ENCODE data around the gene DCTN1.

The DCTN1 gene

DNA sequence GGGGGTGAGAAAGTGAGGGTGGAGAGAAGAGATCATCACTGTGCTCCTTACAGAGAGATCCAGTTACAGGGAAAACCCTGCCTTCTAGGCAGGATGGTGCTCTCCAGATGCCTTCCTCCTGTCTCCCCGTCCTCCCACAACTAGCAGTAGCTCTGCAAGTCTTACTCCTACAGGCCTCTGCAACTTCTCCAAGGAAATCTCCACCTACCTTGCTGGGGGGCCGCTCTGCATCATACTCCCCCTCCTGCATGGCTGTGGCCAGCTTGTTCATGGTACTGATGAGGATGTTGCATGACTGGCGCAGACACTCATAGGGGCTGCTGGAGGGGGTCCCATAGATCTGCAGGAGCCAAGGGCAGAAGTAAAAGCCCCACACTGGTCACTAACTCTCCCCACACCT, 14.1 kb downstream of the DCTN1 start:
- no peak for DNase-seq (ENCODE audit: low read depth, low spot score)
- TF ChIP-seq, protein P1, sequence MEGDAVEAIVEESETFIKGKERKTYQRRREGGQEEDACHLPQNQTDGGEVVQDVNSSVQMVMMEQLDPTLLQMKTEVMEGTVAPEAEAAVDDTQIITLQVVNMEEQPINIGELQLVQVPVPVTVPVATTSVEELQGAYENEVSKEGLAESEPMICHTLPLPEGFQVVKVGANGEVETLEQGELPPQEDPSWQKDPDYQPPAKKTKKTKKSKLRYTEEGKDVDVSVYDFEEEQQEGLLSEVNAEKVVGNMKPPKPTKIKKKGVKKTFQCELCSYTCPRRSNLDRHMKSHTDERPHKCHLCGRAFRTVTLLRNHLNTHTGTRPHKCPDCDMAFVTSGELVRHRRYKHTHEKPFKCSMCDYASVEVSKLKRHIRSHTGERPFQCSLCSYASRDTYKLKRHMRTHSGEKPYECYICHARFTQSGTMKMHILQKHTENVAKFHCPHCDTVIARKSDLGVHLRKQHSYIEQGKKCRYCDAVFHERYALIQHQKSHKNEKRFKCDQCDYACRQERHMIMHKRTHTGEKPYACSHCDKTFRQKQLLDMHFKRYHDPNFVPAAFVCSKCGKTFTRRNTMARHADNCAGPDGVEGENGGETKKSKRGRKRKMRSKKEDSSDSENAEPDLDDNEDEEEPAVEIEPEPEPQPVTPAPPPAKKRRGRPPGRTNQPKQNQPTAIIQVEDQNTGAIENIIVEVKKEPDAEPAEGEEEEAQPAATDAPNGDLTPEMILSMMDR (IDR thresholded peaks at IDR 0.05; ENCODE audit: insufficient read depth, low read length, missing control alignments), result no peak
- no peak overlapping the region for H3K4me3 ChIP-seq (ENCODE audit: low read depth, low read length)
- ChIA-PET POLR2A (no interaction called here), CTCF (interaction anchor here (0.9 kb wide), 1 partner anchor 31 kb away, joined by 6 read pairs; no protein-coding TSS in a partner anchor)

DNA sequence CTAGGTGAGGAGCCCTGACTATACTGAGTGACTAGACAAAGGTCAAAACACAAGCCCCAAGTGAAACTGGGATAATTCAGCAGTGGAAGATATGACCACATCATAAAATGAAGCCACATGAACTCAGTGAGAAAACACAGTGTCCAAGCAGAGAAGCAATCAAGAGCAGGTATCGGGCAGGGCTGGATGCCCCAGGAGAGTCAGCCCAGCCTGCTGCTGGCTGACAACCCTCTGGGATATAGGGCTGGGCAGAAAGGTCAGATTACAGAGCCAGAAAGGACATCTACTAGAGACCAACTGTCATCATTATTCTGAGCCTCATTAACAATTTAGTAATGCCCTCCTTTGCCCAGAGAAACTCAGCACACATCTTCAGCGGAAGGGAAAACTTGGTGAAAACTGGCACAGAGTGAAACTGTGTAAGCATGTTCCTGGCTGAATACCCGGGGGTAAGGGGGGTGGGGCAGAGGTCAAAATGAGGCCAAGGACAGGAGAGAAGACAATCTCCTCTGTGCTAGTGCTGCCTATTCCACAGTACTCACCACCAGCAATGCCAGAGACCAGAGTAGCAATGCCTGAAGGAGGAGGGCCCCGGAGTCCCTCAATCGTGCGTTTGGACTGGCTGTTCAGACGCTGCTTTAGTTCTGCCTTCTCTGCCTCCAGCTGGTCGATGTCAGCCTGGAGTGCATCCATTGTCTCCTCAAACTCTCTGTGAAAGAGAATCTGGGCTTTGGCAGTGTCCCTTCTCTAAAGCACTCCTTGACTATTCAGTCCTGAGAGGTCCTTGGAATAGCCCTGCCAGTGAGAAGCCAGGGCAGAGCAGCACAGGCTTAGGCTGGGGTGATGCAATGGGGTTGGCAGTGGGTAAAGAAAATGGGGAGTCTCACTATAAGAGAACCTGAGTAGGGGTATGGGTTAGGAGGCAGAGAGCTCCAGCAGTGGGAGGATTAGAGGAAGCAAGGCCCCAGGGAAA, 15.3 kb downstream of the DCTN1 start:
- POLR2A ChIA-PET, result no interaction called here
- CTCF ChIA-PET, result interaction anchor here (0.9 to 1.9 kb wide), 2 partner anchors 29 kb away, joined by 6 to 10 read pairs; no protein-coding TSS in a partner anchor
- TF ChIP-seq, protein P1 (IDR thresholded peaks at IDR 0.05; ENCODE audit: insufficient read depth, low read length, missing control alignments), result no peak
- DNase-seq (ENCODE audit: low read depth, low spot score), result no peak
- H3K4me3 ChIP-seq (ENCODE audit: low read depth, low read length), result no peak overlapping the region

DNA sequence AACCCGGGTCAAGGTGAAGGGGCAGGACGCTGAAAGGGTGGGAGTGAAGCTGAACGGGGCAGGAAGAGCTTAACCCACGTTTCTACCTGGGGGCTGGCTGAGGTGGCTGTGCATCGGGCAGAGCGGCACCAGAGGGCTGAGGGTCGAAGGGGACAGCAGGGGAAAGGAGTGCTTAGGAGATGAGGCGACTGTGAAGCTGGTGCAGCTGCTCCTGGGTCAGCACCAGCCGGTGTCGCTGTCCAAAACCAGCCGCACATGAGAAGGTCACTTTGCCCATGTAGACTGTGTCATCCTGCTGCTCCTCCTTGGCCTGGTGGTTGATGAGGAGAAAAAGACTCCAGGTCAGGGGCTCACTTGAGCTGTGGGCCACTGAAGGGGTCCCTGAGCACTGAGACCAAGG, 18.8 kb downstream of the DCTN1 start:
- CTCF ChIA-PET, result interaction anchor here (1.2 to 21.9 kb wide), 4 partner anchors 8 to 31 kb away, joined by 3 to 205 read pairs (median 4); no protein-coding TSS in a partner anchor

DNA sequence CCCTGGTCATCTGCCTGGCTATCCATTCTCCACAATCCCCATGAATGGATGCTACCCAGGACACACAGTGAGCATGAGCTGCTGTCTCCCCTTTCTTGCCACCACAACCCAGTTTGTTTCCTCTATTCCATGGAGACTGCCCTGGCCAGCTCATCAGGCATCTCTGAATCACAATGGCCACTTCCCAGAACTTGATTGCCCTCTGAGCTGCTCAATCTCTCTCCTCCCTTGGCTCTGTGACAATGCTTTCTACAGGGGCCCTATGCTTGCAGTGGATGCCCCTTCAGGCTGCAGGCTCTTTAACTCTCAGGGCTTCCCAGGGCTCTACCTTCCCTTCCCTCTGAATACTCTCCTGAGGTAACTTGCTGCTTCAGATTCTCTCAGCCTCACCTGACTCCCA, 22.5 kb downstream of the DCTN1 start:
- ChIA-PET POLR2A (interaction anchor here (1.3 kb wide), 1 partner anchor 23 kb away, joined by 5 read pairs; the partner anchor contains the start of gene DCTN1), CTCF (interaction anchor here (0.7 to 21.9 kb wide), 4 partner anchors 9 to 23 kb away, joined by 3 to 205 read pairs (median 4); no protein-coding TSS in a partner anchor)
- H3K4me3 ChIP-seq (ENCODE audit: low read depth, low read length), result no peak overlapping the region
- no peak for DNase-seq (ENCODE audit: low read depth, low spot score)
- TF ChIP-seq, protein P1 (IDR thresholded peaks at IDR 0.05; ENCODE audit: insufficient read depth, low read length, missing control alignments), result no peak

More for the DNA sequence above, 18.8 kb downstream of the DCTN1 start:
- H3K4me3 ChIP-seq (ENCODE audit: low read depth, low read length), result no peak overlapping the region
- DNase-seq (ENCODE audit: low read depth, low spot score), result no peak
- POLR2A ChIA-PET, result interaction anchor here (0.5 kb wide), 1 partner anchor 105 kb away, joined by 3 read pairs; no protein-coding TSS in a partner anchor
- TF ChIP-seq, protein P1 (IDR thresholded peaks at IDR 0.05; ENCODE audit: insufficient read depth, low read length, missing control alignments), result no peak

DNA sequence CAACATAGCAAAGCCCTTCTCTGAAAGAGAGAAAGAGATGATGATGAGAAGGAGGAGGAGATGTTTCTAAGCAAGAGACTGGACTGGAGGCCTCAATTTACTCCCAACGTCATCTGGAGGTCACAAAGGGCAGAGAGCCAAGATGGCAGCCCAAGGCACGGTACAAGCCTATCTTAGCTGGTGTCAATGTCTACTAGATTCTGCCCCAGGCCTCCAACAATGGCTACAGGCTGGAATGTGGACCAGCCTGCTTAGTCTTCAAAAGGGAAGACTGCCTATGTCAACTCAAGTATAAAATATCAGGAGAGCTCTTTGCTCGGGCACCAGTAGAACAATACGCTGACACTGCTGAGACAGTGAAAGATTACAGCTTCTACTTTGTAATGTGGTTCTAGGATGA, 30.2 kb downstream of the DCTN1 start:
- ChIA-PET CTCF (interaction anchor here (2.8 to 21.9 kb wide), 2 partner anchors 15 to 43 kb away, joined by 8 to 205 read pairs; no protein-coding TSS in a partner anchor), POLR2A (no interaction called here)
- no peak for DNase-seq (ENCODE audit: low read depth, low spot score)
- no peak overlapping the region for H3K4me3 ChIP-seq (ENCODE audit: low read depth, low read length)
- TF ChIP-seq, protein P1 (IDR thresholded peaks at IDR 0.05; ENCODE audit: insufficient read depth, low read length, missing control alignments), result no peak

DNA sequence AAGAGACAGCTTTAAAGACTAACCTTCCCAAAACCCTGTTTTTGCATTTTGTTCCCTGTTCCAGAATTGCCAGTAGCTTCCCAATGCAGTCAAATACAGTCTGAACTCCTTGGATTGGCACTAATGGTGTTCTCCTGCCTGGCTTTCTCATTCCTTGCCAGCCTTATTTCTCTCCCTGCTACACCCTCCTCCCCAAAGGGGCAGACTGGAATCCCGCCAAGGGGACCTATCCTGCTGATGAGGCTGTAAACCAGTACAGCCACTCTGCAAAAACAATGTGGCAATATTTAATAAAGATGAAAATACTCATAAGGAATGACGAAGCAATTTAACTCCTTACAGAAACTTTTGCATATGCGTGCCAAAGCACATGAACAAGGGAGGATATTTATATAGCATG, 32.4 kb downstream of the DCTN1 start:
- POLR2A ChIA-PET, result no interaction called here
- DNase-seq (ENCODE audit: low read depth, low spot score), result no peak
- no peak overlapping the region for H3K4me3 ChIP-seq (ENCODE audit: low read depth, low read length)
- CTCF ChIA-PET, result interaction anchor here (1.1 to 21.9 kb wide), 2 partner anchors 13 to 98 kb away, joined by 3 to 205 read pairs; no protein-coding TSS in a partner anchor
- TF ChIP-seq, protein P1 (IDR thresholded peaks at IDR 0.05; ENCODE audit: insufficient read depth, low read length, missing control alignments), result no peak
